Activated naive CD8-positive, alpha-beta T cell treated with anti-CD3 and anti-CD28 coated beads, Interleukin-2, amount 10 ng/mL, durations not matched to agents 7 days and 5 days (primary cell): Measurements from ENCODE around the gene ZNF555. TPM values are rescaled to one million over a fixed set of nuclear protein-coding genes. Genes with fewer than 3 reads are reported as not detected.
A peak's percentile ranks its signal among the peaks of the same experiment; 100 is the strongest.

Experiments
- ATAC-seq: fragments of 150-1000 bp; cut with Tn5 transposase; one replicate; pipeline ENCODE4 v1.10.0; 2021; ENCODE audit warnings: low read depth, moderate library complexity
- POLR2A ChIA-PET: fragments of 350-600 bp; sonication (Branson Sonifier 250); formaldehyde crosslinking; loops from one replicate; lab custom pipeline; 2021; ENCODE audit warnings: antibody characterized with exemption; lab: Charles Lee
- DNase-seq: peaks from one replicate; pipeline ENCODE4 v3.0.0; 2021
- H3K27ac Mint-ChIP-seq: one replicate; pipeline ENCODE4 v1.8.0; 2022; ENCODE audit warnings: mild to moderate bottlenecking, mixed read lengths
- H3K27me3 Mint-ChIP-seq: one replicate; pipeline ENCODE4 v1.8.0; 2022; ENCODE audit warnings: mild to moderate bottlenecking, moderate library complexity, mixed read lengths
- H3K36me3 Mint-ChIP-seq: one replicate; pipeline ENCODE4 v1.8.0; 2021; ENCODE audit warnings: mild to moderate bottlenecking, mixed read lengths
- H3K4me1 Mint-ChIP-seq: one replicate; pipeline ENCODE4 v1.8.0; 2021; ENCODE audit warnings: mixed read lengths
- H3K4me3 Mint-ChIP-seq: one replicate; pipeline ENCODE4 v1.8.0; 2022; ENCODE audit warnings: mild to moderate bottlenecking, moderate library complexity, mixed read lengths
- H3K9me3 Mint-ChIP-seq: one replicate; pipeline ENCODE4 v1.8.0; 2021; ENCODE audit warnings: mixed read lengths
- total RNA-seq, 2 experiments: library from RNA; stranded (reverse); gene quantifications; one replicate each; pipeline ENCODE4 v1.2.3, GENCODE V29; 2021

The ZNF555 gene
- total RNA-seq, 2 experiments from 2014 or later = 4.8 to 5.3 TPM

DNA sequence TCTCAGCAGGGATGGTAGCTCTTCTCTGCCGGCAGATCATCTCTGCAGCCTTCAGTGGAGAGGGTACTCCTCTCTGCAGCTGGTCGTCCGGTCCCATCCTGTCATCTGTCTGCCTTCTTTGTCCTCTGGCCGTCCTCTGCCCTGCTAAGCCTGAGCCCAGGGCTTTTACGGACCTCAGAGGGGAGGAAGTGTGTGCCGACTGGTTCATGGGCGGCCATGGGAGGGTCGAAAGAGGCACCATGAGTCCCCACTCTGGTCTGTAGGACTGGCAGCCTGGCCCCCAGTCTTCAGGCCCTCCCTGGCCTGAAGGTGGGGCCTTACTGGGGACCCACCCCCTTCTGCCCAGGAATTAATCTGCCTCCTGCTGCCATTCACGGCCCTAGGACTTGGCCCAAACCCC lies 17.6 kb upstream of the ZNF555 start:
- Mint-ChIP-seq H3K4me3 (no peak overlapping the region), H3K36me3 (peaks cover 21% of the 10 kb centered on the region), H3K9me3 (peaks cover 17% of the 10 kb centered on the region), H3K27me3 (no peaks in the 10 kb centered on the region), H3K4me1 (peaks cover 7% of the 10 kb centered on the region), H3K27ac (no peak overlapping the region)
- no peak for ATAC-seq
- POLR2A ChIA-PET = no interaction called here
- DNase-seq = no peak

DNA sequence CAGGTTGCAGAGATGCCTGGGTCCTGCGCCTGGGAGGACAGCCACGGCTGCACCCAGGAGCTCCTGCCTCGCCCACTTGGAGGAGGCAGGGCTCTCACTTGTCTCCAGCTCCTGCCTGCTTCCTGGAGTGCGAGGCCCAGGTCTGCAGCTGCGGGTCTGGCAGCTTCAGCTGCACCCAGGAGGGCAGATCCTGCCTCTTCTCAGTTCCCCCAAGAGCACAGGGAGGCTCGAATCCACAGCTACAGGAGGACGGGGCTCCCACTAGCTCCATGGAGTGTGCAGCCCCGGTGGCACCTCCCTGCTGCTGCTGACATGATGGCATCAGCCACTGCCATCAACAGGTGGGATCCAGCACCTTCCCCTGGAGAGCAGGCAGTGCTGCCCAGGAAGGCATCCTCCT lies 17.1 kb upstream of the ZNF555 start:
- Mint-ChIP-seq H3K27me3 (no peaks in the 10 kb centered on the region), H3K9me3 (peaks cover 21% of the 10 kb centered on the region), H3K27ac (no peak overlapping the region), H3K36me3 (peaks cover 22% of the 10 kb centered on the region), H3K4me1 (peaks cover 7% of the 10 kb centered on the region), H3K4me3 (no peak overlapping the region)
- no peak for ATAC-seq
- no peak for DNase-seq
- POLR2A ChIA-PET = interaction anchor here (1.0 kb wide), 1 partner anchor 348 kb away, joined by 3 read pairs; the partner anchor contains the start of gene GADD45B

DNA sequence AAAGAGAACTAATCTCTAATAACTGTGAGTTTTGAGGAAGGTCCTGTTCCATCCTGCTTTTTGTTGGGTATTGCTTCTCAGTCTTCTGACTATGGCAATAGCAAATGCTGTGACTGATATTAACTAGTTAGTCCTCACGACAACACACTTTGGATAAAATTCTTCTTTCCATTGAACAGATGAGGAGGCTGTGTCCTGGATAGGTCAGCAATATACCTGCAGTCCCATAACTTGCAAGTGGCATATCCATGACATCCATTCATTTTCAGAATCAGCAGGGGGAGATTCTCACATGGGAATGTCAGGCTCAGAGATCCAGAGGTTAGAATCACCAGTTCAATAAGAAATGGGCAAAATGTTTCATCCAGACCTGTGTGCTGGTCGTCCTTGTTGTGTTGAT lies 14.3 kb upstream of the ZNF555 start:
- ATAC-seq (no peak), DNase-seq (no peak)
- Mint-ChIP-seq H3K4me3 (no peak overlapping the region), H3K36me3 (peaks cover 22% of the 10 kb centered on the region), H3K27ac (no peak overlapping the region), H3K4me1 (peaks cover 5% of the 10 kb centered on the region), H3K27me3 (no peaks in the 10 kb centered on the region), H3K9me3 (peaks cover 29% of the 10 kb centered on the region)
- POLR2A ChIA-PET = no interaction called here

DNA sequence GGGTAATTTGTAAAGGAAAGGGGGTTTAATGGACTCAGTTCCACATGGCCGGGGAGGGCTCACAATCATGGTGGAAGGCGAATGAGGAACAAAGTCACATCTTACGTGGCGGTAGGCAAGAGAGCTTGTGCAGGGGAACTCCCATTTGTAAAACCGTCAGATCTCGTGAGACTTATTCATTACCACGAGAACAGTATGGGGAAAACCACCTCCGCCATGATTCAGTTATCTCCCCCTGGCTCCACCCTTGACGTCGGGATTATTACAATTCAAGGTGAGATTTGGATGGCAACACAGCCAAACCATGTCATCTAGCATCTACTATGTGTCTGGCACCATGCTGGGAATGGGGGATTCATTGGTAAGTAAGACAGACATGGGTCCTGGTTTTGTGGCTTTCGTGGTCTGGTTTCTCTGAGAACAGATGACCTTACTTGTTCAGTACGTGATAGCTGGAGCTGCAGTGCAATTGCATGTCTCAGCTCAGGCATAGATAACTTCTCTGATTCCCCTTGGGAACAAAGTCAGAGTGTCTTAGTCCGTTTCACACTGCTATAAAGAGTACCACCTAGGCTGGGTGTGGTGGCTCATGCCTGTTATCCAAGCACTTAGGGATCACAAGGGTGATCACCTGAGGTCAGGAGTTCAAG lies 13.3 kb upstream of the ZNF555 start:
- DNase-seq (no peak), ATAC-seq (no peak)
- H3K9me3 Mint-ChIP-seq = peaks cover 34% of the 10 kb centered on the region
- peaks cover 25% of the 10 kb centered on the region for H3K36me3 Mint-ChIP-seq
- no peaks in the 10 kb centered on the region for H3K27me3 Mint-ChIP-seq
- POLR2A ChIA-PET = no interaction called here
- no peak overlapping the region for H3K4me3 Mint-ChIP-seq
- H3K27ac Mint-ChIP-seq = no peak overlapping the region
- H3K4me1 Mint-ChIP-seq = peaks cover 5% of the 10 kb centered on the region

DNA sequence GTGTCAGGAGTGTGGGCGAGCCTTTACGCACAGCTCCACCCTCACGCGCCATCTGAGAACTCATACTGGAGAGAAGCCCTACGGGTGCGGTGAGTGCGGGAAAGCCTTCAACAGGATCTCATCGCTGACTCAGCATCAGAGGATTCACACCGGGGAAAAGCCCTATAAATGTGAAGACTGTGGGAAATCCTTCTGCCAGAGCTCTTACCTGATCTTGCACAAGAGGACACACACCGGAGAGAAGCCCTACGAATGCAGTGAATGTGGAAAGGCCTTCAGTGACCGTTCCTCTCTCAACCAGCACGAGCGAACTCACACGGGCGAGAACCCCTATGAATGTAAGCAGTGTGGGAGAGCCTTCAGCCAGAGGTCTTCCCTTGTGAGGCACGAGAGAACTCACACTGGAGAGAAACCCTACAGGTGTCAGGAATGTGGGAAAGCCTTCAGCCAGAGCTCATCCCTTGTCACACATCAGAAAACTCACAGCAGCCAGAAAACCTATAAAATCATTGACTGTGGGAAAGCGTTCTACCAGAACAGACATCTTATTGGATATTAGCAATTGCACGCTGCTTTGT lies 6.9 kb upstream of the ZNF555 start:
- H3K4me3 Mint-ChIP-seq = no peak overlapping the region
- no peak for ATAC-seq
- no peak for DNase-seq
- H3K27me3 Mint-ChIP-seq = no peaks in the 10 kb centered on the region
- H3K9me3 Mint-ChIP-seq = peaks cover 39% of the 10 kb centered on the region
- POLR2A ChIA-PET = no interaction called here
- H3K27ac Mint-ChIP-seq = no peak overlapping the region
- no peaks in the 10 kb centered on the region for H3K4me1 Mint-ChIP-seq
- H3K36me3 Mint-ChIP-seq = peaks cover 25% of the 10 kb centered on the region

DNA sequence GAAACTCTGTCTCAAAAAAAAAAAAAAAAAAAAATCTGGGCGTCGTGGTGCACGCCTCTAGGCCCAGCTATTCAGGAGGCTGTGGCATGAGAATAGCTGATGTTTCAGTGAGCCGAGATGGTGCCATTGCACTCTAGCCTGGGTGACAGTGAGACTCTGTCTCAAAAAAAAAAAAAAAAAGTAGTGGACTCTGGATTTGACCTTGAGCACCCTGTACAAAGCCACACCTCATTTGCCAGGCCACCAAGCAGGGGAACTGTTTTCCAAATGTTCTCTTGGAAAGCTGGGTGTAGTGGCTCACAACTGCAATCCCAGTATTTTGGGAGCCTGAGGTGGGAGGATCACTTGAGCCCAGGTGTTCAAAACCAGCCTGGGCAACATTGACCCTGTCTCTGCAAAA lies 3.8 kb upstream of the ZNF555 start:
- H3K27me3 Mint-ChIP-seq = peaks cover under 1% of the 10 kb centered on the region
- no peak overlapping the region for H3K4me3 Mint-ChIP-seq
- POLR2A ChIA-PET = interaction anchor here (0.7 kb wide), 1 partner anchor 18 kb away, joined by 4 read pairs; no protein-coding TSS in a partner anchor
- DNase-seq = no peak
- peaks cover 32% of the 10 kb centered on the region for H3K9me3 Mint-ChIP-seq
- peaks cover 27% of the 10 kb centered on the region for H3K36me3 Mint-ChIP-seq
- no peak for ATAC-seq
- peaks cover 4% of the 10 kb centered on the region for H3K4me1 Mint-ChIP-seq
- no peak overlapping the region for H3K27ac Mint-ChIP-seq

DNA sequence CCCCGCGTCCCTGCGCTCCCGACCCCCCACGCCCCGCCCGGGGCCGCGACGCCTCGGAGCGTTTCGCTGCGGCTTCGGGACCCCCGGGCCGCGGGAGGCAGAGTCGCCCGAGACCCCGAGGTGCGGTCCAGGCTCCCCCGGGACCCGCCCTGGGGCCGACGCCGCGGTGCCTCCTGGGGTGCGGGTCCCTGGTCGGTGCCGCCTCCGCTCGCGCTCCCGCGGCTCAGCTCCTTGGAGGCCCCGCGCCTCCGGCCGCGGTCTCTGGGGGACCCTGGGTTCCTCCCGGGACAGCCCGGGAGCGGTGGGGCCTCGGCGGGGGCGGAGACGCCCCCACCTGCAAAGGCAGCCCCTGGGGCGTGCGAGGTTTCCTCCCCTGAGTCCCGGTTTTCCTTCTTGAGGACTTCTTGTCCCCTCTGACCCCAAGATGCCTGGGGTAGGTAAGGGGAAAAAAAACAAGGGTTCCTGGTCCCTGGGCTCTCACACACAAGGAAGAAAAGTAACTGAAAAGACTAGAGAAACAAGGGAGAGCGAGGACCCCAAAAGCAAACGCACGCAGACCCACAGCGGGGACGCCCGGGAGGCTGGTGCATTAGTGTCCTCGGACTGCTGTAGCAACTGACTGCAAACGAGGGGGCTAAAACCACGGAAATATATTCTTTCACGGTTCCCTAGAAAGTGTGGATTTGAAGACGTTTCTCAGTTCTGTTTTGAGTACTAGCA lies 740 bp downstream of the ZNF555 start:
- H3K4me3 Mint-ChIP-seq = peak overlapping the region; percentile 77
- H3K27ac Mint-ChIP-seq = no peak overlapping the region
- H3K27me3 Mint-ChIP-seq = peaks cover 2% of the 10 kb centered on the region
- H3K4me1 Mint-ChIP-seq = peaks cover 5% of the 10 kb centered on the region
- H3K9me3 Mint-ChIP-seq = peaks cover 8% of the 10 kb centered on the region
- peaks cover 17% of the 10 kb centered on the region for H3K36me3 Mint-ChIP-seq
- no peak for ATAC-seq
- DNase-seq = no peak
- POLR2A ChIA-PET = interaction anchor here (0.5 to 1.8 kb wide), 5 partner anchors 21 to 1621 kb away, joined by 3 to 7 read pairs (median 3); partner anchors contain the start of genes GADD45B and THOP1

DNA sequence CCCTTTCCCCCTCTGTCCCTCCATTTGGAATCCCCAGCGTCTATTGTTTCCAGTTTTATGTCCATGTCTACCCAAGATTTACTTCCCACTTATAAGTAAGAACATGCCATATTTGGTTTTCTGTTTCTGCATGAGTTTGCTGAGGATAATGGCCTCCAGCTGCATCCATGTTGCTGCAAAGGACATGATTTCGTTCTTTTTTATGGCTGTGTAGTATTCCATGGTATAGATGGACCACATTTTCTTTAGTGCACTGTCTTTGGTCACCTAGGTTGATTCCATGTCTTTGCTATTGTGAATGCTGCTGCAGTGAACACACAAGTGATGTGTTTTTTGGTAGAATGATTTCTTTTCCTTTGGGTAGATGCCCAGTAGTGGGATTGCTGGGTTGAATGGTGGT lies 3.8 kb downstream of the ZNF555 start:
- POLR2A ChIA-PET = no interaction called here

DNA sequence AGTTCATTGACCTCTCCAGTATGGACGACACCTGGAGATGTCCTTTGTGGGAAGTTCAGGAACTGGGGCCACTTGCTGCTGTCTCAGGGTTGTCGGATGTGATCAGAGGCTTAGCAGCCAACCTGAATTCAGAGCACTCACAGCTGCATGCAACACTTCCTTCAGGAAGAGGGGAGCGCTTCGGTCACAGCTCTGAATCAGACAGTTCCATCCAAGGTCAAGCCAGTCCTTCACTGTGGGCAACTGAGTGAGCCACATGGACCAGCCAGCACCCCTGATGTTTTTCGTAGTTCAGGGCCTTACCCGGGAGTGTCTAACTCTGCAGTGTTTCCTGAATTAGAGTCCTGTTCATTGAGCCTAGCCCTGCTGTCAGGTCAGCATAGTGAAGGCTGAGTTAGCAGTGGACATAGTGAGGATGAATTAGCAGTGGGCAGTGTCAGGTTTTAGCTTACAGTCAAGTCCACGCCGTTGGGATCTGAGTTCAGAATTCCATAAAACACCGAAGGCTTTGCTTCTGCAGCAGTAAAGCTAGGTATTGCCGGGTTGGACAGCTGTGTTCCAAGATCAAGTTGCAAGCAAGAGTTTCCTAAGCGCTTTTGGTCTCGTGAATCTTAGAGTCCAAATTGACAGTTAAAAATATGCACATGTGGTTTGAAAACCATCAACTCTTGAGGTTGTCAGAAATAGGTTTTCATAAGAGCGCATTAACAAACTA lies 5.1 kb downstream of the ZNF555 start:
- peaks cover 2% of the 10 kb centered on the region for H3K27me3 Mint-ChIP-seq
- POLR2A ChIA-PET = no interaction called here
- peaks cover 35% of the 10 kb centered on the region for H3K36me3 Mint-ChIP-seq
- no peak for ATAC-seq
- no peak overlapping the region for H3K4me3 Mint-ChIP-seq
- peaks cover 15% of the 10 kb centered on the region for H3K9me3 Mint-ChIP-seq
- no peak overlapping the region for H3K27ac Mint-ChIP-seq
- DNase-seq = no peak
- peaks cover 10% of the 10 kb centered on the region for H3K4me1 Mint-ChIP-seq

More for the DNA sequence above, 3.8 kb downstream of the ZNF555 start:
- ATAC-seq (no peak), DNase-seq (no peak)
- no peak overlapping the region for H3K27ac Mint-ChIP-seq
- H3K9me3 Mint-ChIP-seq = peaks cover 7% of the 10 kb centered on the region
- peaks cover 2% of the 10 kb centered on the region for H3K27me3 Mint-ChIP-seq
- H3K36me3 Mint-ChIP-seq = peaks cover 25% of the 10 kb centered on the region
- no peak overlapping the region for H3K4me3 Mint-ChIP-seq
- peaks cover 7% of the 10 kb centered on the region for H3K4me1 Mint-ChIP-seq

DNA sequence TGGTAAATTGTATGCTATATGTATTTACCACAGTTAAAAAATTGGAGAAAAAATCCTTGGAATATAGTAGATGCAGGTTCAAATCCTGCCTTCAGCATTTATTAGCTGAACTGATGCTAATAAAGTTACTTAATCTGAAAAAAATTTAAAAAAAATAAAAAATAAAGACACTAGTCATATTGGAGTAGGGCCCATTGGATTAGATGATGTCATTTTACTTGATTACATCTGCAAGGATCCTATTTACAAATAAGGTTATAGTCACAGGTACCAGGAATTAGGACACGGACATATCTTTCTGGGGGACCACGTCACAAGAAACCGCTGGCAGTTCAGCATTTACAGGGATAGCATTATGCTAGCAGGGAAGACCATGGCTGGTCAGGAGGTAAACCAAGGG lies 6.2 kb downstream of the ZNF555 start:
- peaks cover 44% of the 10 kb centered on the region for H3K36me3 Mint-ChIP-seq
- no peak overlapping the region for H3K4me3 Mint-ChIP-seq
- H3K27me3 Mint-ChIP-seq = peaks cover under 1% of the 10 kb centered on the region
- H3K4me1 Mint-ChIP-seq = peaks cover 5% of the 10 kb centered on the region
- no peak for DNase-seq
- H3K27ac Mint-ChIP-seq = no peak overlapping the region
- H3K9me3 Mint-ChIP-seq = peaks cover 18% of the 10 kb centered on the region
- no peak for ATAC-seq
- POLR2A ChIA-PET = no interaction called here

DNA sequence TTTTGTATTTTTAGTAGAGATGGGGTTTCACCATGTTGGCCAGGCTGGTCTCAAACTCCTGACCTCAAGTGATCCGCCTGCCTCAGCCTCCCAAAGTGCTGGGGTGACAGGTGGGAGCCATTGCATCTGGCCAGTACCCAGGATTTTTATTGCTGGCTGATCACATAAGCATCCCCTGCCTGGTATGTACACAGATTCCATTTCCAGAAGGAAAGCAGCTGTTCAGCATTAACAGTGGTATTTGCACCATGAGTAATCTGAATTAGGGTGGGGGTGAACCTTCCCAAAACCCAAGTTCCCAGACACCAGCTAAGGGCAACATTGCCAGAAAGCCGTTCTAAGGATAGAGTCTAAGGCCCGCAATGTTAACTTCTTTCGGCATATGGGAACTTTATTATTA lies 7.3 kb downstream of the ZNF555 start:
- no peaks in the 10 kb centered on the region for H3K27me3 Mint-ChIP-seq

DNA sequence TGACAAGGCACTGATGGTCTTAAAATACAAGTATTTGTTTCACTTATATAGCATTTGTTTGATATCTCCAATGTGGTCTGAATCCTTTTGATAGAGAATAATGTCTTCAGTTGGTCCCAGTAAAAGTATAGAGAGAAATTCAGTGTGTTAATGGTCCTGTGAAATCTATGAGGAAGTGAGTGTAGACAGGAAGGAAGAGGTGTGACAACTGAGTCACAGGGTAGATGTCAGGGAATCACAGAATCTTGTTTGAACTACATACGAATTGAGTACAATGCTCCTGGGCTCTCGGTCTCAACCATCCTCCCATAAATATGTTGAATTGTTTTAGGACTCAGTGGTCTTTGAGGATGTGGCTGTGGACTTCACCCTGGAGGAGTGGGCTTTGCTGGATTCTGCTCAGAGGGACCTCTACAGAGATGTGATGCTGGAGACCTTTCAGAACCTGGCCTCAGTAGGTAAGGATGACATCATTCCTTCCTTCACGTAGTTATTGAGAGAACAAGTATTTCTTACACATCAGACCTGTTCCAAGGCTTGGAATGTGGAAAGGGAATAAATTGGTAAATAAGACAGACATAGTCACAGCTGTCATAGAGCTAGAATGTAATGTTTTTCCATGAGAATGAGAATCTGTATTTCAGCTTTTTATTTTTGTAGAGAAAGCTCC lies 9.1 kb downstream of the ZNF555 start:
- Mint-ChIP-seq H3K4me1 (peaks cover 4% of the 10 kb centered on the region), H3K27me3 (no peaks in the 10 kb centered on the region), H3K9me3 (peaks cover 42% of the 10 kb centered on the region), H3K27ac (no peak overlapping the region), H3K36me3 (peaks cover 60% of the 10 kb centered on the region), H3K4me3 (no peak overlapping the region)
- no peak for ATAC-seq
- no peak for DNase-seq
- POLR2A ChIA-PET = interaction anchor here (0.5 kb wide), 1 partner anchor 221 kb away, joined by 3 read pairs; no protein-coding TSS in a partner anchor

More for the DNA sequence above, 7.3 kb downstream of the ZNF555 start:
- H3K4me3 Mint-ChIP-seq = no peak overlapping the region
- peaks cover 4% of the 10 kb centered on the region for H3K4me1 Mint-ChIP-seq
- no peak for DNase-seq
- H3K9me3 Mint-ChIP-seq = peaks cover 28% of the 10 kb centered on the region
- no peak for ATAC-seq
- no peak overlapping the region for H3K27ac Mint-ChIP-seq
- POLR2A ChIA-PET = no interaction called here
- peaks cover 51% of the 10 kb centered on the region for H3K36me3 Mint-ChIP-seq

DNA sequence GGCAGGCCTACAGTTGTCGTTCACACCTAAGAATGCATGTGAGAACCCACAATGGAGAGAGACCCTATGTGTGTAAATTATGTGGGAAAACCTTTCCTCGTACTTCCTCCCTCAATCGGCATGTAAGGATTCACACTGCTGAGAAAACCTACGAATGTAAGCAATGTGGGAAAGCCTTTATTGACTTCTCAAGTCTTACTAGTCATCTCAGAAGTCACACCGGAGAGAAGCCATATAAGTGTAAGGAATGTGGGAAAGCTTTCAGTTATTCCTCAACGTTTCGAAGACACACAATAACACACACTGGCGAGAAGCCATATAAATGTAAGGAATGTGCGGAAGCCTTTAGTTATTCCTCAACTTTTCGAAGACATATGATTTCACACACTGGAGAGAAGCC lies 11.3 kb downstream of the ZNF555 start:
- Mint-ChIP-seq H3K27me3 (no peaks in the 10 kb centered on the region), H3K4me3 (no peak overlapping the region), H3K4me1 (peaks cover 13% of the 10 kb centered on the region), H3K36me3 (peaks cover 59% of the 10 kb centered on the region), H3K27ac (no peak overlapping the region), H3K9me3 (peaks cover 39% of the 10 kb centered on the region)
- POLR2A ChIA-PET = no interaction called here
- no peak for ATAC-seq
- DNase-seq = no peak
